ENCODE measurements around the gene SPINT1. TPM values are rescaled to one million over a fixed set of nuclear protein-coding genes. Genes with fewer than 3 reads are reported as not detected.
A peak's percentile ranks its signal among the peaks of the same experiment; 100 is the strongest.

SPINT1 gene
- total and polyA plus RNA-seq, 2 of the 13 experiments (the other 11 are each of a cell fraction or from before 2014, with no cell fraction given): 0.49 to 2.5 TPM

- in situ Hi-C loops (cut with HindIII; ENCODE audit: extremely low pct_ligation_motif_present, low pct_unique_long_range_greater_than_20kb) (no loop called here), intact Hi-C loops (cut with micrococcal nuclease; ENCODE audit: unreplicated experiment) (no loop called here)
- H3K4me2 ChIP-seq (ENCODE audit: low read depth, low read length): no peak overlapping the region
- WGBS (ENCODE audit: low lambda C conversion rate): 95% methylated on average over 1 of the region's 1 CpG
- BruUV-seq (replicated peaks): no TSS peak
- H3K9ac ChIP-seq (ENCODE audit: insufficient read depth, low read depth, low read length): no peak overlapping the region
- peaks cover 32% of the 10 kb centered on the region for H3K4me1 ChIP-seq (ENCODE audit: insufficient read depth, low read length)
- 0 out of 2 replicates have a peak, but pooled peaks have one; percentile 15 for TF ChIP-seq CTCF (CRISPR knock-in tag; IDR thresholded peaks at IDR 0.05)
- peak; percentile 23; the same call in 1 of the 2 replicates for TF ChIP-seq ZNF629 (CRISPR knock-in tag; conservative IDR thresholded peaks at IDR 0.05)
- TF ChIP-seq KDM2A (CRISPR knock-in tag; IDR thresholded peaks at IDR 0.05; ENCODE audit: borderline replicate concordance, low read depth): no peak
- no peaks in the 10 kb centered on the region for H3K36me3 ChIP-seq (replicated peaks in 1 of 2; ENCODE audit: control insufficient read depth in 1 of 2, insufficient read depth in 2 of 2, low read length in 2 of 2)
- DNase-seq (ENCODE audit: low spot score) (no peak), FAIRE-seq (no peak), ATAC-seq (no peak)
- ChIA-PET CTCF (ENCODE audit: low intra/inter-chr PET ratio, low total read pairs) (no interaction called here), POLR2A (interaction anchor here (1.2 kb wide), 1 partner anchor 55 kb away, joined by 4 read pairs; no protein-coding TSS in a partner anchor)
- H3K27ac ChIP-seq (ENCODE audit: extremely low read length, insufficient read depth, low read length): no peak overlapping the region
- H4K20me1 ChIP-seq (ENCODE audit: insufficient read depth, low read length): no peaks in the 10 kb centered on the region
- H3K27me3 ChIP-seq (ENCODE audit: control insufficient read depth in 1 of 2, insufficient read depth in 2 of 2, low read length in 2 of 2): no peaks in the 10 kb centered on the region; a peak in 1 of 5 replicates
- peaks cover 23% of the 10 kb centered on the region for H3K79me2 ChIP-seq (ENCODE audit: insufficient read depth, low read length)
- no peaks in the 10 kb centered on the region for H3K9me3 ChIP-seq (ENCODE audit: low read length)
- no peak overlapping the region for H2AFZ ChIP-seq (ENCODE audit: low read length)
- no peak overlapping the region for H3K4me3 ChIP-seq (replicated peaks in 1 of 3; ENCODE audit: insufficient read depth in 1 of 3, low read depth in 2 of 3, low read length in 3 of 3)
Observed at GRCh38 chr15:40803688-40804087, 40.2 kb upstream of the SPINT1 start.

GRCh38 chr15:40806672-40807027 is 37.2 kb upstream of the SPINT1 start:
- intact Hi-C loops (cut with micrococcal nuclease; ENCODE audit: unreplicated experiment) (no loop called here), in situ Hi-C loops (cut with HindIII; ENCODE audit: extremely low pct_ligation_motif_present, low pct_unique_long_range_greater_than_20kb) (no loop called here)
- ATAC-seq (no peak), DNase-seq (ENCODE audit: low spot score) (no peak), FAIRE-seq (no peak)
- peak overlapping the region; percentile 82 for H3K9ac ChIP-seq (ENCODE audit: insufficient read depth, low read depth, low read length)
- H3K4me1 ChIP-seq (ENCODE audit: insufficient read depth, low read length): peaks cover 39% of the 10 kb centered on the region
- peaks cover 21% of the 10 kb centered on the region for H3K79me2 ChIP-seq (ENCODE audit: insufficient read depth, low read length)
- H4K20me1 ChIP-seq (ENCODE audit: insufficient read depth, low read length): no peaks in the 10 kb centered on the region
- peaks cover 1 to 19% of the 10 kb centered on the region in 2 experiments; a peak in 3 of 5 replicates for H3K36me3 ChIP-seq (replicated peaks in 1 of 2; ENCODE audit: control insufficient read depth in 1 of 2, insufficient read depth in 2 of 2, low read length in 2 of 2)
- BruUV-seq (replicated peaks): no TSS peak
- peak overlapping the region; percentile 99 for H3K4me2 ChIP-seq (ENCODE audit: low read depth, low read length)
- CTCF ChIA-PET (ENCODE audit: low intra/inter-chr PET ratio, low total read pairs): no interaction called here
- no peaks in the 10 kb centered on the region for H3K9me3 ChIP-seq (ENCODE audit: low read length)
- no peak overlapping the region for H2AFZ ChIP-seq (ENCODE audit: low read length)
- TF ChIP-seq NAIF1 (CRISPR knock-in tag; IDR thresholded peaks at IDR 0.05; ENCODE audit: borderline replicate concordance) (0 out of 2 replicates have a peak, but pooled peaks have one; percentile 15), RFX3 (CRISPR knock-in tag; IDR thresholded peaks at IDR 0.05) (no peak), KLF16 (CRISPR knock-in tag; IDR thresholded peaks at IDR 0.05) (peak in 1 of 2 experiments; percentile 12; a peak in 1 of 4 replicates), ZNF766 (CRISPR knock-in tag; IDR thresholded peaks at IDR 0.05; ENCODE audit: borderline replicate concordance) (0 out of 2 replicates have a peak, but pooled peaks have one; percentile 19), MIXL1 (CRISPR knock-in tag; IDR thresholded peaks at IDR 0.05) (0 out of 2 replicates have a peak, but pooled peaks have one; percentile 9), FOXK1 (CRISPR knock-in tag; IDR thresholded peaks at IDR 0.05; ENCODE audit: borderline replicate concordance, low read depth) (no peak), NBN (conservative IDR thresholded peaks at IDR 0.05) (no peak), FOXC1 (CRISPR knock-in tag; IDR thresholded peaks at IDR 0.05; ENCODE audit: borderline replicate concordance) (0 out of 2 replicates have a peak, but pooled peaks have one; percentile 2), SP140L (CRISPR knock-in tag; IDR thresholded peaks at IDR 0.05; ENCODE audit: borderline replicate concordance) (0 out of 2 replicates have a peak, but pooled peaks have one; percentile 23), MAX (IDR thresholded peaks at IDR 0.05) (peak; percentile 7; the same call in 1 of the 2 replicates), NFYB (CRISPR knock-in tag; IDR thresholded peaks at IDR 0.05) (no peak)
- H3K4me3 ChIP-seq (replicated peaks in 1 of 3; ENCODE audit: insufficient read depth in 1 of 3, low read depth in 2 of 3, low read length in 3 of 3): peak overlapping the region; percentile 74 to 95 (median 79)
- H3K27ac ChIP-seq (ENCODE audit: extremely low read length, insufficient read depth, low read length): peak overlapping the region; percentile 76
- WGBS (ENCODE audit: low lambda C conversion rate): 0% methylated on average over 2 of the region's 2 CpGs
- H3K27me3 ChIP-seq (ENCODE audit: control insufficient read depth in 1 of 2, insufficient read depth in 2 of 2, low read length in 2 of 2): no peaks in the 10 kb centered on the region; a peak in 1 of 5 replicates
- POLR2A ChIA-PET: interaction anchor here (0.6 to 1.9 kb wide), 12 partner anchors 13 to 237 kb away, joined by 3 to 10 read pairs (median 4); partner anchors contain the start of genes DLL4, GCHFR, PPP1R14D and RHOV
